Measurements from ENCODE around the gene CTIF.

Gene CTIF

DNA sequence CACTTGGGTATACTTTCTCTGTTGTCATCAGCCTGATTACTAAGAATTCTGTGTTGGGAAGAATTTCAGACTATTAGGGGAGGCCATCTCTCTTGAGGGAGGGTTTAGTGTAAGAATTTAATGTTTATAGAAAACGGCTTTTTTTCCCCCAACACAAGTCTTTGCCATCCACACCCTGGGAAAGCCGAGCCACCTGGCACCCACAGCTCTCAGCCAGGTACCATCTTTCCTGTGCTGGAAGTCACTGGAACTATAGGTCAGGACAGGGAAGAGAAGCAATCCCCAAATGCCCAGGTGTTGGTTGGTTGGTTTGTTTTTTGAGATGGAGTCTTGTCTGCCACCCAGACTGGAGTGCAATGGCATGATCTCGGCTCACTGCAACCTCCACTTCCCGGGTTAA is 256.9 kb downstream of the CTIF start:
- DNase-seq, result no peak

DNA sequence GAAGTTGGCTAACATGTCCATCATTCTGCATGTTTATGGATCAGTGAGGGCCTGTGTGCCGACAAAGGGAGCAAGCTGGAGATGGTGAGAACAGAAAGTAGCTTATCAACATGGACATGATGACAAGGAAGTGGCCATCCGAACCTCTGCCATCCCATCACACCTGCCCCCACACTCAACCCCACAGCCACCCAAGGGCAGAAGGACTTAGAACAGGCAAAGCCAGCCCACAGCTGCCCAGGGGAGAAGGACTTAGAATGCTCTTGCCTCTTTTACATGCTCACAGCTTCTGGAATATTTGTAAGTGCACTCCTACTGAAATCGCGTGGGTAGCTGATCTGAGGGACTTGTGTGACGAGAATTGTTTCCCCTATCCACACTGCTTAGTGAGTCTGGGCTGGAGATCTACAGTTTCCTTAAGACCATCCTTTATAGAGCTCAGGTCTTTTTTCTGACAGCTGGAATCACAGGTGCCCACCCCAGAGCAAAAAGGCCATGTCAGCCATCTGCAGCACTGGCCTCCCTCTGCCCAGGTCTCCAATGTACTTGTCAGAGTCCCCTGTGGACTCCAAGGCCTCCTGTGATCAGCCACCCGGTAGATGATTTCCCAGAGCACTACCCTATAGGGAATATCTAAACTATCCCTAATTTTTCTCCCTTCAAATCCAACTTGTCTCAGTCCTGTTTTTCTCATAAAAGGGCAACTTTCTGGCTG is 257.8 kb downstream of the CTIF start:
- no peak for DNase-seq

DNA sequence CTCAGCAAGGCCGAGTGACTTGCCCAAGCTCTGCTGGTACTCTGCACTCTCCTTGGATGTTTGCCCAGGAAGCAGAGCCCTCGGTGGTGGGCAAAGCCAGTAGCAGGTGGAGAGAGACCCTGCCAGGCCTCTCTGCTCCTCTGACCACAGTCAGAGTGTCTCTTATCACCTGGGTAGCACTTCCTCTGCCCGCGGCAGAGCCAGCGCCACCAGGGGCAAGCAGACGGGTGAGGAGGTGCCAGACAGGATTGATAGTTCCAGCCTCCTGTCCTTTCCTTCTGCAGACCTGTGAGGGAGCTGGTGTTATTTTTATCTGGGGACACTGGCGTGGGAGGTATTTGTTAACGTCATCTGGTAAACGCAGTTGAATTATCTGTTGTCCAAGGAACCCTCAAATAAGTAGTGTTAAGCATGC is 259.0 kb downstream of the CTIF start:
- no peak for DNase-seq

DNA sequence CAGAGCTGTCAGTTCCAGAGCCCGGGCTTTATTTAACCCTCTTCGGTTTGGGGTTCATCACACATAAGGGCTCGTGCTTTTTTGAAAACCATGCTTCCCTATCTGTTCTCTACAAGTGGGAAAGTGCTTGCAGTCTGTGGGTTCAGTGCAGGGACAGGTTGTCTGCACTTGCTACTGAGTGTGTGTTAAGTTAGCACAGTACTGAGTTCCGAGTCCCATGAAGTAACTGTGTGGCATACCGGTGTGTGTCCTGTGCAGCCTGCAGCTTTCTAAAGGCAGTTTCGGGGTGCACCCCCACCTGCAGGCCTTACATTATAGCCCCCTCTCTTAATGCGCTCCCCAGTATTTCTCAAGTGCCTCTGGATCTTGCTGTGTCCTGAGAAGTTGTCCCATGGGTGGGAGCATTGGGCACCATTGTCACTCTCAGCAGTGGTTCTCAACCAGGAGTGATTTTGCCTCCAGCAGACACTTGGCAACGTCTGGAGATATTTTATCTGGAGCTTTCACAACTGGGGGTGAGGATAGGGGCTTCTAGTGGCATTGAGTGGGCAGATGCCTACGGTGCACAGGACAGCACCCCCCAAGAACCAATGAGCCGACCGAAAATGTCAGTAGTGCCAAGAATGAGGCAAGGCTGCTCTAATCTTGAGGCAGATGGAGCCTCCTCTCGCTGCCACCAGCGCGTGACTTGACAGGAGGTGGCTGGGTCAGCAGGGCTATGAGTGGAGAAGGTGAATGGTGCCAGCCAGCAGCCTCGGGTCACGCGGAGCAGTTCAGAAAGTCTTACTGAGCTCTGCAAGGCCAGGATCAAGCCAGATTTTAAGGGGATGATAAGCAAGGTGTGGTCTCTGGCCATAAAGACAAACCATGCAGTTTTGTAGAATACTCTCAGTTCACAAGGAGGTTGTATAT is 259.8 kb downstream of the CTIF start:
- no peak for DNase-seq

DNA sequence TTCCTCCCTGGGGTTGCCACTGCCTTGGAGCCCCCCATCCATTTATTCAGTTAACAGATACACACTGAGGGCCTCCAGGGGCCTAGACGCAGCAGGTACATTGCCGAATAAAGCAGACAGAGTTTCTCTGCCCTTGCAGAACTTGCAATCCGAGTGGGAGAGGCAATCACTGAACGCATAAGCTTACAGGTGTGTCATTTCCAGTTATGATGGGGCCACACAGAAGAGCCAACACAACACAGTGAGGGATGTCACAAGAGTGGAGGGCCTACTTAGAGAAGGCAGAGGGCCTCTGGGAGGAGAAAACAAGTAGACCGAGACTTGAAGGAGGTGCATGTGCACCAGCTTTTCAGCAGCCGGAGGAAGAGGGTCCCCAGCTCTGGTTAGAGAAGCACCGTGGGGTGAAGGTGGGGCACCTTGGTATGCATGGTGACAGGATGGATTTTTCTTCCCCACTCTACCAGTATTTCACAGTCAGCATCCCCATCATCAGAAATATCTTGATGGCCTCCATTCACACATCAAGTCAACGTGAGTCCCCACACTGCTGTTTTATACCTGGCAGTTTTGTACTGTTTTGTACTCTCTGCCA is 261.0 kb downstream of the CTIF start:
- DNase-seq, result no peak

DNA sequence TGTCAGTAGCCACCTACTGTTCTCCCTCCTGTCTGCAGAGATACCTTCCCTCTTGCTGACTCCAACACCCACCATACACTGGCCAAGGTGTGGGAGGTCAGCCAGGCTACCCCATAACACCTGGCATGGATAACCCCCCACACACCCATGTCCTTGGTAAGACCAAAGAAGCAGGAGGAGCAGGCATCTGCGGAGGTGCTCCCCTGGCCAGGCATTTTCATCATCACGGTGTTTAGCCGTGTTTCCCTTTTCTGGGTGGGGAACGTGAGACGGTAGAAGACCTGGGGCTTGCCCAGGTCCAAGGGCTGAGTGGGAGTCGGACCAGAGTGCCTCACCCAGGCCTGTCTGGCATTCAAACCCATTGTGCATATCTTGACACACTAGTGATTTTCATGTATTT is 261.6 kb downstream of the CTIF start:
- DNase-seq, result no peak

DNA sequence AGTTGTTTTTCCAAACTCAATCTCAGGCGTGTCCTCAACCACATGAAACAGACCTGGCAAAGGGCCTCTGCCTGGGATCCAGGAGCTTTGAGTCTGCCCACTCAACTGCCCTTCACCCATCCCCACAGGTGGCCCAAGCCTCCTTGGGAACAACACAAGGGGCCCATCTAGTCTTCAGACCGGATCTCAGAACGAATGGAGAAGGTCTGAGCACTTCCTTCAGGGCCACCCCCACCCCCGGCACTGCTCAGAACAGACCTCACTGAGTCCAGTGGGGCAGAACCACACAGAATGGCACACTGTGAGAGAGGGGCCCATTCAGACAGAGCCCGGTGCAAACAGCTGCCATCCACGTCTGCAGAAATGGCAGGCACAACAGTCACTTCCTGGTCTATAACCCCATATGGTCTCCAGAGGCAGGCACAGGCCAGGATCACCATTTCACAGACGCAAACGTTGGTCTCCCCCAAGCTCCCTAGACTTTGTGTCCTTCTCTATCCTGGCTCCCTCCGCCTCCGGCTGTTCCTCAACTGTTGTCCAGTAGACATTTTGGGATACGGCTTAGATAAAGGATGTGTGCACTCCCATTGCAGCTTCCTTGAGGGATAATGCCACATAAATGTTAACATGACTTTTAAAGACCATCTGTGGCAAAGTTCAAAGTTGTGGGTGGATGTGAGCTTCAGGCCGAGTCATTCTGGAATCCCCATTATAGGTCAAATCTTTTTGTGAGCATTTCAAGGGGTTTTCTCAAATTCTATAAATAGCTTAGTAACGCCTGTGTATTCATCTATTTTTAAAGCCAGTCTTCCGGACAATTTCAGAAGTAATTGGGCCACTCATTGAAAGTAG is 262.3 kb downstream of the CTIF start:
- no peak for DNase-seq

DNA sequence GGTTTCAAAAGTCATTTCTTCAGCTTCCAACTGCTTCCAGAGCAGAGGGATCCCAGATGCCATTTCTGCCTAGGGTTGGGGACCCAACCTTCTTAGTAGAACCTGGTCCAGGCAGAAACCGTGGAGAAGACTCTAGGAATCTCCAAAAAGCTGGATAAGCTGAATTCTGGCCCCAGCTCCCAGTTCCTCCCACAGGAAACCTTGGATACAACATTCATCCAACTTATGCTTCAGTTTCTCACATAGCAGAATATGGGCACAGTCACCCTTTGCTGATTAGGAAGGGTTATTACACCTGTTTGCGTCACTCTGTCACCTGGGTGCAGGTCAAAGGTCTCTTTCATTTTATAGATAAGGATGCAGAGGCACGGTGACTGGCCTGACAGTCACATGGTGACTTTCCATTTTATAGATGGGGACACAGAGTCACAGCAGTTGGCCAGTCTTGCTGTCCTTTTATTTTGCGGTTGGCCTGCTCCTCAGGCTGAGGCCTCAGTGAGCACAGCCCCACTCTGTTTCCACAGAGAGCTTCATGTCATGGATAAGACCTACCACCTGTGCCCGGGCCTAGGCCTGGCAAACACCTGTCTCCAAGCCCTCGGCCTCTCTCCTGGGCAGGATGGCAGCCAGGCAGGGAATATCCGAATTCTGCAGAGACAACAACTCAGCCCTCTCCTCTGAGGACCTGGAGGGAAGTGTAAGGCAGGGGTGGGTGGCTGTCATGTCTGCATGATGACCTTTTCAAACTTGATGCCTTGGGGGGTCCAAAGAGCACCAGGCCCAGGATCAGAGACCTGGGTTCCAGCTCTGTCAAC is 263.1 kb downstream of the CTIF start:
- no peak for DNase-seq

DNA sequence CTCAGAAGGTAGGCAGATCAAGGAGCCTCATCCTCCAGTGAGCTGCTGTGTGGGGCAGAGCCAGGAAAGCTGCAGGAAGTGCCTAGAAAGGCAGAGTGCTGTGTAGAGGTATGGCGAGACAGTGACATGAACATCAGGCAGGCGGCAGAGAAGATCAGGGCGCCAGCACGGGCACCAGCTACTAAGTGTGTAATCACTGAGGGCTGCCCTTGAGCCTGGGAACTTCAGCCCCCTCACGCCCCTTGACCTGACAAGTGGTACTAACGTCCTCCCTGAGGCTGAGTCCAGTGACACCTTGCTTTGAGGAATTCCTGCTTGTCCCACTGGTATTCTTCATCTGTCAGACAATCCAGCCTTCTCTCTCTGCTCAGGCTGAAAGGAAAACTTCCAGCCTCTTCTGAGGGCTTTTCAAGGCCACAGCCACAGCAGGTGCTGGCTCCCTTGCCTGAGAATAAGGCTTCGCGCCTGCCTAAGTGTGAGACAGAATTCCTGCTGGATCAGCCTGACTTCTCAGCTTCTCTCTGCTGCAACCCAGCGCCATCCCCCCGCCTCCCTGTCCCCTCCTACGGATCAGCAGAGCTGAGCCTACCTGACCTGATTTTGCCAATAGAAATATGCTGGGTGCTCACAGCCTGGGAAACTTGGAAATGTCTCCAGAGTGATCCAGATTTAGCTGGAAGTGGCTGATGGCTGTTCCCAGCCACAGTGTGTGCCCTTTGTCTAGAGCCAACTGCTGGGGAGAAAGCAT is 263.9 kb downstream of the CTIF start:
- DNase-seq, result no peak

DNA sequence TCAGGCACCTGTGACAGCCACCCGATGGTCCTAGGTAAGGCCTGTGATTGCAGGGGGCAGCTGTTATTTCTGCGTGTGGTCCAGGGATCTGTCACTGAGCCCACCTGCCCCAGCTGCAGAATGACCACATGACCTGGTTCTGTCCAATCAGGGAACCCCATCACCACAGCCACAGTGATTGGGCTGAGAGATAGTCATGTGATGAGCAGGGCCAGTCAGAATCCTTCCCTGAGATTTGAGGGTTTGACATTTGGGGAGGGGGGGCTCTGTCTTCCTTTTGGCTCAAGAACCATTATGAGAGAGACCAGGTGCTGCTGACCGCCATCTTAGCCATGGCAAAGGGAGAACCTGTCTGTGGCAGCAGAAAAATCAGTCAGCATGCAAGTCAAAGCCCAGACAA is 264.7 kb downstream of the CTIF start:
- DNase-seq, result no peak

DNA sequence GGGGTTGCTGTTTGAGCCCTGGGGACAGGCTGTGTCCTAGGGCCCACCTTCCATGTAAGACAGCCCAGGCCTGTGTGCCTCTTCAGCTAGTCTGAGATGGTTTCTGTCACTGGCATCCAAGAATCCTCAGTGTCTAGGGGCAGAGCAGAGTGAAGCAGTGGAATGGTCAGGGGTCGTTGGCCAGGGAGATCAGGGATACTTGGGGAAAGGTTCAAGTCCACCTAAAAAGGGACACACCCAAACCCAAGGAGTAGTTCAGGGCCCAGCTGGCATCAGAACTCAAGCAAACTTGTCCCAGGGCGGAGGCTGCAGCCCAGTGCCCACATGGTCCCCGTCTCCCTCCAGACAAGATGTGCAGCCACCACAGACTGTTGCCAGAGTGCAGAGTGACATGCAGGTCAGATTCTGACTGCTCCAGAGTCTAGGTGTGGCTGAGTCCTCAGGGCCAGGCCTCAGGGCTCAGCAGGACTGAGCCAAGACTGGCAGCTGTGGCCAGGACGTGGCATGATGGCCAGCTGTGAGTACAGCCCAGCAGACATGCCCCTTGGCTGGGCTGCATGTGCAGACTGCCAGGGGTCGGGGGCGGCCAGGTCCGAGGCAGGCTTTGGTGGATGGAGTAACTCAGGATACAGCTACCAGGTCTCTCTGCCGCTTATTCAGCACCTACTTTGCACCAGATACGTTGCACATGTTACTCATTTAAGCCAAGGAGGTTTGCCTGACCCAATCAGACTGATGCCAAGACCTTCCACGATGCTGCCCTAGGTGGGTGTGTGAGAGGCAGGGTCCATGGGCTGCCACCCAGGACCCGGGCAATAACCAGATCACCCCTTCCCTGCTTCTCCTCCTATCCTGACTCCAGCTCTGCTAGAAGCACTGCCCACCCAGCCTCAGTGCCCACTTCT is 265.4 kb downstream of the CTIF start:
- DNase-seq, result no peak

DNA sequence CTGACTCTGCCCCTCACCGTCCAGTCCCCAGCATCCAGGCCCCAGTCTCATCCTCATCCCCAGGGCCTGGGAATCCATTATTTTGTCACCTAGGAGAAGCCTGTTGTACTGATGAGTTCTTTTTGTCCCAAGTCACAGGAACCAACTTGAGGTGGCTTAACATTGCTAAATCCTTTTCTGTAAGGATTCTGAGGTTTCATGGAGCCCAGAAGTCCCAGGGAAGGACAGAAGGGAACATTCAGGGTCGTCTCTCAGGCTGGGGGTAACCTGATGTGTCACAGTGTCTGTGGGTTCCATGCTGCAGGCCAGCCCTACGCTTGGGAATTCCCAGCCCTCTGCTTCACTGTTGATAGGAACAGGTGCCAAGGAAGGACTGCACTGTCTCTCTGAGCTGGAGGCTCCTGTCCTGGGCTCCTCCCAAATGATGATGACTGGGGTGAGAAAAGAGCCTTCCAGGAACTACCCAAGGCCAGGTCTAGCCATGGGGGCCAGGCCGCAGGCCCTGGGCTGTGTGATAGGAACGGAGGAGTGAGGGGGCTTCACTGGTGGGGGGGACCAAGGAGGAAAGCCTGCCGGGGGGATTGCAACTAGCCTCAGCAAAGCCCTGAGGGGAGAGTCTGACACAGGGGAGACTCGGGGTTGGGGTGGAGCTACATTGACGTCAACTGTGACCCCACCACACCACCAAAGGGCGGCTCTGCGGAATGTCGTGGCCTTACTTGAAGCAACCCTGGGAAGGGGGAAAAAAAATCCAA is 266.2 kb downstream of the CTIF start:
- no peak for DNase-seq

DNA sequence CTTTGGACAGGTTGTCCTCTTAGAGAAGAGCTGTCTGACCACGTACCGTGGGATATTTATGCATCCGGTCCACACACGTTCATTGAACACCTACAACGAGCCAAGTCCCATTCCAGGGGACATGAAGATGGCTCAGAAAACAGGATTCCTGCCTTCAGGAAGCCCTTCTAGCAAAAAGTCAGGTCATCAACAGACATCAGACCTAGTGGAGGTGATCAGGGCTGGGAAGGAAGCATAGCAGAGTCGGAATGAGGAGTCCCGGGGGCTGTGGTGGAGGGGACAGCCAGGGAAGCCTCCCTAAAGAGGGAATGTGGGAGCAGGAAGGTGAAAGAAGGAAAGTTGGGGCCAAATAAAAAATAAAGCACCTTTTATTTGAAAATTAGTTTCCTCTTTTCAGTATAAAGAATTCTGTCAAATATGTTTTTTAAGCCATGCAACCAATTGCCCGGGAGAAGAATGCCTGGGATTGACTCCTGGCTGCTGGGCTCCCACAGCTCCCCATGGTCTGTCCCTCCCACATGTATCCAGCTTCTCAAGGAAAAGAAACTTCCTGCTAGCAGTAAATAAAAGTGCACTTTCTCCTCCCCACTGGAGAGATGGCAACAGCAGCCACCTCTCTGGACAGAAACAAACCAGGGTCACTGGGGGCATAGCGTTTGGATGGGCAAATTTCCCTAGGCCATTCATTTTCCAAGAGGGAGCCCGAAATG is 267.1 kb downstream of the CTIF start:
- no peak for DNase-seq

DNA sequence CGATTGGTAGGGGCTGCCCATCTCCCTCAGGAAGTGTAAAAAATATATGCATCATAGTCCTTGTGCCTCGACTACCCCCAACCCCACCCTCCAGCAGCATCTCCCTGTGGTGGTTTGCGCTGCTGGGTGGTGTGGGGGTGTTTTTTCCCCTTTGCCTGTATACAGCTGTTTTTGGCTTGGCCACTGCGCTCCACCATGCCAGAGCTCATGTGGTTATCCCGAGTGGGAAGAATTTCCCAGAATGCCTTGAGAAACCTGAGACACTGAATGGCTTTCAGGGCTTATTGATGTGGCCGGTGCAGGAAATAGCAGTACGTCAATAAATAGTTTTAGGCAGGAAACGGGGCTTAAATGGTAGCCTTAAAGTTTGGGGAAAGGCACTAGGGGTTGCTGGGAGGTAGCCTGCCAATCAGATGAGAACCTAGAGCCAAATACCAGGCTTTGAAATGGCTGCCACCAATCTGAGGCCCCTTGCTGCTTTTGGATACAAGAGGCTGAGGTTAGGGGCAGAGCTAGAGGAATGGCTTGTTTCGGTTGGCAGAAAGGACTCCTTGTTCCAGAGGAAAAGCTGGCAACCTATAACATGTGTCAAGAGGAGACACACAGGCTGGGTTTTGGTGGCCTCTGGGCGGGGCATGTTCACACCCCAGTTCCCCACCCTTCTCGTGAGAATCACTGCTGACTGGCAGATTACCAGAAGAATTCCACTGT is 267.9 kb downstream of the CTIF start:
- no peak for DNase-seq

DNA sequence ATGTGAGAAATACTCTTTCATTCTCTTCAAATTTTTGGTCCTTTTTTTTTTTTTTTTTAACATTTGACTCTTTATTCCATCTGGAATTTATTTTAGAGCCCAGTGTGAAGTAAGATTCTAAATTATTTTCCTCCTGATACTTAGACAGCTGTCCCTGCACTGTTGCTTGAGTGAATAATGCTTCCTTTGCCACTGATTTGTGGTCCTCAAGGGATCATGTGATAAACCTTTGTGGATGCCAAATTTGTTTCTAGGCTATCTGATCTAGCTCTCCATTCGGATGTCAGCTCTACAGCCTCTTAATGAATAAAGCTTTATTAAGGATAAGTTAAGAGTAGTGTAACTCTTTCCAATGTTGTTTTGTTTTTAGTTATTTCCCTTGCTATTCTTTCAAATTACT is 269.6 kb downstream of the CTIF start:
- no peak for DNase-seq

DNA sequence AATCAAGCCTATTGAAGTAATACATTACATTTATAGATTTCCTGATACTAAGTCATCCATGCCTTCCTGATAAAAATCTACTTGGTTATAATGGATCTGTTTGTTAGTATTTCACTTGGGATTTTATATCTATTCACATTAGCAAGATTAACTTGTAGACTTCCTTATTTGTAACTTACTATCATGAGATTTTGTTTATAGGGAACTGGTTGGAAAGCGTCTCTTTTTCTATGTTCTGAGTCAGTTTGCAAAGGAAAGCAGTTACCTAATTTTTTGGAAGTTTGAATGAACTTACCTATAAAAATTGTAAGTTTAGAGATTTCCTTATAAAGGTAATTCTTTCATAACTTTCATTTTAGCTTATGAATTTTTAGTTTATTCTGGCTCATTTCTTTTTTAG is 270.5 kb downstream of the CTIF start:
- DNase-seq, result no peak

DNA sequence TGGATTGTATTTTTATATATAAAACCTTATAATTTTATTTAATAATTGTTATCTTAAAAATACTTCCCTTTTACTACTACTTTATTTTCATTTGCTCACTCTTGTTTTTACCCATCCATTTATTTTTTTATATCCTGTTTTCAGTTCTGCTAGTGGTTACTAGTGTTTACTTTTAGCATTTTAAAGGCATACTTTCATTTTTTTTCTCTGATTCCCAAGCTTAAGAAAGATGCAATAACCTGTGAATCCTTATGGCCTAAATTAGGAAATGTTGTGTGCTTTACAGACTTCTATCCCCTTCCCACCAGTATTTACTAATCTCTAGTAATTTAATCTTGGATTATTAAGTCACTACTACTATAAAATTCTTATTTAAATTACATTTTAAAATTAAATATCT is 272.0 kb downstream of the CTIF start:
- no peak for DNase-seq

DNA sequence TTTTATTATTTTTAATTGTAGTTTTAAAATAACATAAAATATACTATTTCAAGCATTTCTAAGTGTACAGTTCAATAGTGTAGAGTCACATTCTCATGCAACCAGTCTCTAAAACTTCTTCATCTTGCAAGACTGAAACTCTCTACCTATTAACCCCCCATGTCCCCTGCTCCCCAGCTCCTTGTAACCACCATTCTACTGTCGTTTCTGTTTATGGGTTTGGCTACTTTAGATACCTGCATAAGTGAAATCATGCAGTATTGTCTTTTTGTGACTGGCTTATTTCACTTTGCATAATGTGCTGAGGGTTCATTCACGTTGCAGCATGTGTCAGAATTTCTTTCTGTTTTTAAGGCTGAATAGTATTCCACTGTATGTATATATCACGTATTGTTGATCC is 272.6 kb downstream of the CTIF start:
- DNase-seq, result no peak

Data from GOT3 (cell line).